NCI-H1105 treated with DMSO at 0.1 percent for 48 hours (cell line): ENCODE results near the gene PSMD10.

Experiments used
- DNase-seq: peaks from one replicate; lab custom pipeline; 2025; lab: John Stamatoyannopoulos, UW

Gene PSMD10

GRCh38 chrX:108072746-108073145, 18.6 kb downstream of the PSMD10 start:
- no peak for DNase-seq

GRCh38 chrX:108071578-108071977, 19.8 kb downstream of the PSMD10 start:
- DNase-seq, result no peak

DNA sequence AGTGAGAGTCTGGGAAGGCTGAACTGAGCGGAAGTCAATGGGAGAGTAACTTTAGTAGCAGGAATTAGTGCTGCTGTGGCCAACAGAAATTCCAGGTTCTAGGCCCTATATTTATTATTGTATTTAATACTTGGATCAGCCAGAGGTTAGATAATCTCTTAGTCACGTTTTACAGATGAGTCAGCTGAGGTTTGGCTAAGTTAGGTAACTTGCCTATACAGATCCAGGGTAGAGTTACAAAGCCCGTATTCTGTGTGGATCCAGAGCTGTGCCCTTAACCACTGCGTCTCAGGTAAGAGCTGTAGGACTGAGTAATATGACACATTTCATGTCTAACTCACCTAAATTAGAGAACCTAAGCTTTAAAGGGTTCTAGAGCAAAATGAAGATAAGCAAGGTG, 20.5 kb downstream of the PSMD10 start:
- no peak for DNase-seq

DNA sequence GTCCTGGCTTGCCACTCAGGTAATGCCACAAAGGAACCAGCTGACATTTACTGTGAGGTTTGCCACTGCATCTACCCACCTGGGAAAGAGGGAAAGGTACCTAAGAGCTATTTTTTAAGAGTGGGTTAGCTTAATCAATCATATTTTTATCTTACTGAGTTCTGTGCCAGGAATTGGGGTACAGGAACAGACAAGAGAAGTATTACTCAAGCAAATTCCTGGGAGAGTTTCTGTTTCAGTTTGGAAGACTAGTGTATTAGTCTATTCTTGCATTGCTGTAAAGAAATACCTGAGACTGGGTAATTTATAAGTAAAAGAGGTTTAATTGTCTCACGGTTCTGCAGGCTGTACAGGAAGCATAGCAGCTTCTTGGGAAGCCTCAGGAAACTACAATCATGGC, 23.2 kb downstream of the PSMD10 start:
- DNase-seq, result no peak

DNA sequence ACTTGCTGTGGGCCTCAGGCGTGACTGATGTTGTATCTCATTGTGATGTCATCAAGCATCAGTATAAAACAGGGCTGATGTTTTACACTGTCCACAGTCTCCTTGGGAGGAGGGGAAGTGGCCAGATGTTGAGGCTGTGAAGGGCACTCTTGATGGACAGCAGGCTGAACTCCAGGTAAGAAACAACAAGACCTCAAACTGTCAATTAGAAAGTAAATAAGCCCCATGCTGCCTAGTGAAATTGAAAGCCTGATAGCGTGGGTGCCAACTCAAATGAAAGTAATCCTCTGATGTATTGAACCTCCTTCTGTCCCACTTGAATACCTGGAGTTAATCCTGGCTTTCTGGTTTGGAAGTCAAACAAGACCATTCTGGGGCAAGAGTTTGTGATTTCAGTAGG, 26.7 kb downstream of the PSMD10 start:
- no peak for DNase-seq

GRCh38 chrX:108064001-108064400, 27.3 kb downstream of the PSMD10 start:
- DNase-seq, result no peak

DNA sequence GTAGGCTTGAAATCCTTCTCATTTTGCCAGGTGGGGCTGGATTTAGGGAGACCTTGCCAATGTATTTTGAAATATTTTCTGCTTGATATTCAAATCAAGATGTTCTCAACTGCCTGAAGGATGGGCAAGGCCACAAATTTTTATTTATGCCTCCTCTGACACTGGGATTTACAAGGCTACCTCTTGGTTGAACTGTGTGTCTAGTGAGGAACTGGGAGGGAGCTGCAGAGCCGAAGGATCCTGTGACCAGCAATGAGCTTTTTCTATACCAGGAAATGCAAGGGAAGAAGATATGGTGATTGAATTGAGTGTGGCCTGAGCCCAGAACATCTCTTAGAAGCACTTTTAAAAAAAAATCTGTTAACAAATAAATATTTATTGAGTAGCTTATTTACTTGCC, 31.5 kb downstream of the PSMD10 start:
- no peak for DNase-seq

DNA sequence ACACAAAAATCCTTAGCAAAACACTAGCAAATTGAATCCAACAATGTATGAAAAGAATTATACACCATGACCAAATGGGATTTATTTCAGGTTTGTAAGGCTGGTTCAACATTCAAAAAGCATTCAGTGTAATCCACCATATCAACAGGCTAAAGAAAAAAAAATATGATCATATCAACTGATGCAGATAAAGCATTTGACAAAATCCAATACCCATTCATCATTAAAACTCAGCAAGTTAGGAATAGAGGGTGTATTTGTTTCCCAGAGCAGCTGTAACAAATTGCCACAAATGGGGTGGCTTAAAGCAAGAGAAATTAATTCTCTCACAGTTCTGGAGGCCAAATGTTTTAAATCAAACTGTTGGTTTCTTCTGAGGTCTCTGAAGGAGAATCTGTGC, 35.8 kb downstream of the PSMD10 start:
- no peak for DNase-seq

DNA sequence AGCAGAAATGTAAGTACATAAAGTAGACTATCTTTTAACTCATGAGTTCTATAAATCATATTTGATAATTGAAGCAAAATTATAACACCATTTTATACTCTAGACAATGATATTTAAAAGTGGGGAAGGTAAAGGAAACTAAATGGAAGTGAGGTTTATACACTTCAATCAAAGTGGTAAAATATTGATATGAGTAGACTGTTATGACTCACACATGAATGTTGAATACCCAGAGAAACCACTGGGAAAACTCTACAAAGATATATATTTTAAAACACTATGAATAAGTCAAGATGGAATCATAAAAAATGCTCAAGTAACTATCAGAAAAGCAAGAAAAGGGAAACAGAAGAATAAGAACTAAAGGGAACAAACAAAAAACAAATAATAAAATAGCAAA, 38.1 kb downstream of the PSMD10 start:
- DNase-seq, result no peak

GRCh38 chrX:108049649-108050048, 41.7 kb downstream of the PSMD10 start:
- no peak for DNase-seq

- no peak for DNase-seq
These were observed 46.6 kb downstream of the PSMD10 start, which contains the start of gene VSIG1 for GRCh38 chrX:108044554-108045256. Gene VSIG1 (plus strand): TSS chrX:108045065. CDS start chrX:108045131, 66 bp downstream.

- no peak for DNase-seq
These were observed 54.9 kb downstream of the PSMD10 start for GRCh38 chrX:108036298-108036973.

DNA sequence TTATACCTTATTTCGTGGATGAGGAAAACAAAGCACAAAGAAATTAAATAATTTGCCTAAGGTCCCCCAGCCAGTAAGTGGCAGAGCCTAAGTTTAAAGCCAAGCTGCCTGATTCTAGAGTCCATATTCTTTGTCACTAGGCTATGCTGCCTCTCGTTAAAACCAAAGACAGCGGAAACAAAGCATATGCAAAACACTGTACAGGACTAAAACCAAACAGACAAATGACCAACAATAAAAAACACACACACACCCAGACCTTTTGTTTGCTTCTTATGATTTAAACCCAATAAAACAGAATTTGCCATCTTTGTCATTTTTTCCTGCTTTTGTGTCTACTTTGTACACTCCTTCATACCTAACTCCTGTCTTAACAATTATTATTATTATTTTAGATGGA, 56.6 kb downstream of the PSMD10 start:
- DNase-seq, result no peak
